Fibroblast of skin of abdomen (primary cell): ENCODE data around the gene MUL1.

ENCODE experiments used
- DNase-seq: peaks from one replicate; pipeline ENCODE4 v3.0.0-alpha.2; 2013

Gene MUL1

GRCh38 chr1:20484519-20485462, 23.2 kb downstream of the MUL1 start:
- DNase-seq, result no peak

DNA sequence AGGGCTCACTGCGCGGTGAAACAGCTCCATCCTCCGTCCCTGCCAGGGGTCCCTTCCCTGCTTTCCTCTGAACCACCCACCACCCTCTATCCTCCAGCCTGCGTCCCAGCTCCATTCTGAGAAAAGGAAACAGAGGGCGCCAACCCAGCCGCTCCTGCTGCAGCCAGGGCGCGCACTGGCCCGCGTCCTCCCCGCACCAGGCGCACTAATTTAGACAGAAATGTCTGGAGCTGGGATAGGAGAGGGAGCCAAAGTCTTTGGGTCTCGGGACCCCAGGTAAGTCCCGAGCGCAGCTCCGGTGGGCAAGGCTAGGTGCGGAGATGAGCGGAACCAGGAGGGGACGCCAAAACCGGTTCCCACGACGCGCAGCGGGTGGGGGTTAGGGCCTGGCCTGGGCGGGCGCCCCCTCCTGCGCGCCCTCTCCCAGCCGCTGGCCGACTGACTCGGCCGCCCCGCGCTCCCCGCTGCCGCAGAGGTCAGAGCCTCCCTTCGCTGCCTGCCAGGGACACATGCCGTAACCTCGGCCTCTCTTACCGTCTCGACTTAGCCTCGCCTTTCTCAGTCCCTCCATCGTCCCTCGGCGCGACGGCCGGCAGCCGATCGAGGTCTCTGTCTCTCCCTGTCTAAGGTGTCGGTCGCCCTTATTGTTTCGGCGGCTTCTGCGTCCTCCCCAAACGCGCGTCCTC, 24.0 kb downstream of the MUL1 start:
- peak; percentile 16 for DNase-seq

GRCh38 chr1:20483098-20483832, 24.7 kb downstream of the MUL1 start:
- no peak for DNase-seq

GRCh38 chr1:20481643-20482498, 26.1 kb downstream of the MUL1 start:
- DNase-seq, result no peak

DNA sequence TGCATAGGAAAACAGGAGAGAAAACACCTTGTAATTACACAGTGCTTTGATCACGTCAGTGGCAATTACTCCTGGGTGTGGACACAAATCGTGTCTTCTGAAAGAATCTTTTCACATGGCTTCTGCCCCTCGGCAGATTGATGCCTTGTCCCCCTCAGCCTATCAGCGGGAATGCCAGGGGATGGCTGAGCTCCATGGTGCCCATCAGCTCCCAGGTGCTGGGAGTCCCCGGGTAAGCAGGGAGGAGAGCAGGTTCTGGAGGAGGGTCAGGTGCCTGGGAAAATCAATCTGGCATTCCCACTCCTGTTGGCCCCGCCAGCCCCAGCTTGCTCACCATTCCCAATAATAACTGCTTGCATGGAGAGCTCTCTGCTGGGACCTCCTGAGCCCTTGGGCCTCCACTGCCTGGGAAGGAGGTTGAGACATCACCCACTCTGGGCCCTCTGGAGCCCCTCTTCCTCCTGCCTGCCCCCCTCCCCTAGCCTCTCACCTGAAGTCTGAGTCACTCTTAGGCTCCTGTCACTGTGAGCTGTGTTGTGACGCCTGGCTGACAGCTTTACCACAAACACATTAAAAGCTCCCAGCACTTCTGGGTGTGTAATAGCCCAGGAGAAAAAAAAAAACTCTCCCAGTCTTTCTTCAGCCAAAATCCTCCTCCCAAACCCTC, 26.9 kb downstream of the MUL1 start:
- peak; percentile 13 for DNase-seq

DNA sequence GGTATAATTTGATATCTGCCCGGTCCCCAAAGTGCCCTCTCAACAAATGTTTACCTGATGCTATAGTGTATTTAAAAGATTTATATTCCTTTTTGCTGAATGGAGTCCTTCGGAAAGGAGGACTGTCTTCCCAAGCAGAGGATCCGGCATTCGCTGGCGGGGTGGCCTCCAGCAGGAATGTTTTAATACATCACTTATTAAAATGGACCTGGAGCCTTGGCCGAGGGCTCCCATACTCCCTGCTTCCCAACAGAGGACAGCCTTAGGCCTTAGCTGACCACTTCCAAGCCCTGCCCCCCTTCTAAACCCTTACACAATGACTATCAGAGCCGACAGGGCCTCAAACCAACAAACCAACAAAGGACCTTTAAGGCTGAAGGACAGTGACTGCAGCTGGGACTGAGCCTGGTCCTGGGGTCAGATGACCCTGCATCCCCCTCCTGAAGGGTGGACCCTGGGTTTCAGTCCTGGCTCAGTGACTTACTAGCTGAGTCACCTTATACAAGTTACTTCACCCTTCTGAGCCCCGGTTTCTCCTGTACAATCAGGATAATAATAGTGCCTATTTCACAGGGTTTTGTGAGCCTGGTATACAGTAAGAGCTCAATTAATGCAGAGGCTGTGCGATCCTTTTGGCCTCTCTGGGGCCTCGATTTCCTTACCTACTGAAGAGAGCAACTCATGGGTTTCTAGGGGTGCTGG, 27.6 kb downstream of the MUL1 start:
- no peak for DNase-seq

DNA sequence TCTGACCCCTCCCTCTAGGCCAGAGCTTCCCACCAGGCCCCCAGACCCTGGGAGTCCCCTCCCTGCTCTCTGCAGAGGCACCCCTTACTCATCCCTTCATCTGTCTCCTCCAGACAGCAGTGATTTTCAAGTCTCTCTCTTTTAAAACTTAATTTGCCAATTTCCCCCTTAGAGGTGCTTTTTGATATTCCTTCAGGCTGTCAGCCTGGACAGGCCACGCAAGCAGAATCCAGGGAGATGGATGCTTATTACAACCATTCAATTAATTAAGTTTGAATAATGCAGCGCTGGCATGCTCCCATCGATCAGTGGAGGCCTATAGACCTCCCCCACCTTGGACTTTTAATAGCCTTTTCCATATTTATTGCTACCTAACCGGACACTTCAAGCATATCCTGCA, 28.1 kb downstream of the MUL1 start:
- no peak for DNase-seq

GRCh38 chr1:20478057-20478635, 29.8 kb downstream of the MUL1 start:
- DNase-seq, result no peak

GRCh38 chr1:20477348-20478056, 30.4 kb downstream of the MUL1 start:
- peak; percentile 56 for DNase-seq

DNA sequence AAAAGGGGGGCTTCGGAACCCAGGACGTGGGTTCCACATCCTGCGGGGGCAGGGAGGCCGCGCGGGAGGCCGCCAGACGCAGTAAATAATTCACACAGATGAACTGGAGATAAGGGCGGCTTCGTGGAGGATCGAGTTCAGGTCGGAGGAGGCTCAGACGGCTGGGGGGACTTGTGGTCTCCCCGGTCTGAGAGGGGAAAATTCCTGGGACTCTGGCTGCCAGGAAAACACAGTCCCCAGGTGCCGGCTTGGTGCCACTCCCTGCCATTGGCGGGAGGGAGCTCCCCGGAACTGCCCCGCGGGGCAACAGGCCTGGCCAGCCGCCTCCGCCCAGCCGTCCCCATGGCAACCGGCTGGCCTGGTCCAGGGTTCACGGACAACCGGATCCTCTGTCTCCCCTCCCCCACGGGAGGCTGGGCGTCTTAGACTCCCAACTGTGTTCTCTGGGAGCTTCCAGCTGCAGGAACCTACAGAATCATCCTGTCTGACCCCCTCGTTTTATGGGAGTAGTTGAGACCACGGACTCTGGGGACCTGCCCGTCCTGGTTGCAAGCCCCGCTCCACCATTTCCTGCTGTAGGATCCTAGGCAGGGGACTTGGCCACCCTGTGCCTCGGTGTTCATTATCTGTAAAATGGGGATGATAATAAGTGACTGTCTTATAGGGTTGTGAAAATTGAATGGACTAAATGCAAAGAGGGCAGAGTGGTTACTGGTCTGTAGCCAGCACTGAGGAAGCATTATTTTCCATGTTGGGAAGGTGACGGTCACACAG, 31.5 kb downstream of the MUL1 start:
- no peak for DNase-seq

DNA sequence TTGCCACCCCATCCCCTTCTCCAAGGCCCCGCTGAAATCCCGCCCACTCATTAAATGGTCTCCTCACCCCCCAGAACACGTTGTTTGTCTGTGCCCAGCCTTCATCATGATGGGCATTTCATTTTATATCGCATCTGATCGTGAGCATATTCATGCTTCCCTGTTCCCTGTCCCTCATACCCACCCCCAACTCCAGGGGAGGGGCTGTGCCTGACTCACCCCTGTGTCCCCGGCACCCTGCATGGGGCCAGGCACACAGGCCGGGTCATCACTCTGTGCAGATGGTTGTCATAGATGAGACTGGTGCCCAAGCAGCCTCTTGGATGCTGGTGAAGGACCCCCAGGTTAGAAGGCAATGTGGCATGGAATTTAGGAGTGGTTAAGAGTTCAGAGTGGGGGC, 33.0 kb downstream of the MUL1 start:
- DNase-seq, result no peak

GRCh38 chr1:20474333-20474975, 33.5 kb downstream of the MUL1 start:
- no peak for DNase-seq

DNA sequence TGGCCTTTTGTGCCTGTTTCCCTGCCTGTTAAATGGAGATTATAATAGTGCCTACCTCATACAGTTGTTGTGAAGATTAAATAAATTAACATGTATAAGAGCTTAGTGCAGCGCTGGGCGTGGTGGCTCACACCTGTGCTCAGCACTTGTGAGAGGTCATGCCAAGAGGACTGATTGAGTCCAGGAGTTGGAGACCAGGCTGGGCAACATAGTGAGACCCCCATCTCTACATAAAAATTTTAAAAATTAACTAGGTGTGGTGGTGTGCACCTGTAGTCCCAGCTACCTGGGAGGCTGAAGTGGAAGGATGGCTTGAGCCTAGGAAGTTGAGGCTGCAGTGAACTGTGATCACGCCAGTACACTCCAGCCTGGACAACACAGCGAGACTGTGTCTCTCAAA, 34.1 kb downstream of the MUL1 start:
- no peak for DNase-seq

DNA sequence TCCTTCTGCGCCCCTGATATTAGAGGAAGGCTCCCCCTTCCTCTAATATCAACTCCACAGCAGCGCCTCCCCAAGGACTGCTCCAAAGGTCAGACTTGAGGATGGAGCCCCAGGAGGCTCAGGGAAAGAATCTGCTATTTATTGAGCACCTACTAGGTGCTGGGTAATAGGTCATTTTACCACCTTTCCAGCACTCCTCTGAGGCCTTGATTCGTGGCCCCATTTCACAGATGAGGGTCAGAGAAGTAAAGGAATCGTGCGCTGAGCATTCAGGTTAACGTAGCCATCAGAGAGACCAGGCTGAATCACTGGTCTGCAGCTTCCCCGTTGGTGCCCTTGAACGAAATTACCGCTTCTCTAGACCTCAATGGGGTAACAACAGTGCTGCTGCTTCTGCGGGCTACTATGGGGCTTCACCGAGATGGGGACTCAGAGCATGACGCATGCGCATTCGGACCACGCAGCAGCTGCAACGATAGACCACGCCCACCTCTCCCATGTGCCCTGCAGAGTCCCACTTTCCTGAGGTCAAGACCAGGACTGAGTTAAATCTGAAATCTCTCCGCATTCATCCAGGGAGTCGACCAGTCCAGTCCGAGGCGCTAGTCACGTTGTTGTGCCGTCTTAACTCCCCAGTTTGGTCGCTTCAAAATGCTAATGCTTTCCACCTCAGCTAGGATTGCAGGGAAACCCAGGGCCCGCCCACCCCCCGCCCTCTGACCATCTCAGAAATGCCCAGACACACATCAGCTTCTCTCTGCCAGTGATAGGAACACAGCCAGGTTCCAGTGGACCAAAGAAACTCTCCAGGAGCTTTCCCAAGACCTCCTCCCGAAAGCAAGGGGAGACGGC, 34.9 kb downstream of the MUL1 start:
- peak; percentile 49 for DNase-seq

DNA sequence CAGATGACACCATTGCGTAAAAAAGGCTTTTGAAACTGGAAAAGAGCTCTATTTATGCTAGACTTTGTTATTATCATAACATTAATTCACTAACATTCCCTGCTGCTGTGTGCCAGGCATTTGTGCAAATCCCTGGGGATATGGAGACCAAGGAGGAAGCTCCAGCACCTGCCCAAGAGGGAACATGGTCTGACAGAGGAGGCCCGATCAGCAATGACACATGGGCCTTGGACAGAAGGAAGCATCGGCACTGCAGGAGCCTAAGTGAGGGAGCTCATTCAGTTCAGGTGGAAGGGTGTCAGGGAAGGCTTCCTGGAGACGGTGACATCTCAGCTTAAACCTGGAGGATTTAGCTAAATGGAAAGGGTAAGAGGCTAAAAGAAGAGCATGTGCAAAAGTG, 35.8 kb downstream of the MUL1 start:
- no peak for DNase-seq

GRCh38 chr1:20470194-20470593, 37.8 kb downstream of the MUL1 start:
- no peak for DNase-seq

DNA sequence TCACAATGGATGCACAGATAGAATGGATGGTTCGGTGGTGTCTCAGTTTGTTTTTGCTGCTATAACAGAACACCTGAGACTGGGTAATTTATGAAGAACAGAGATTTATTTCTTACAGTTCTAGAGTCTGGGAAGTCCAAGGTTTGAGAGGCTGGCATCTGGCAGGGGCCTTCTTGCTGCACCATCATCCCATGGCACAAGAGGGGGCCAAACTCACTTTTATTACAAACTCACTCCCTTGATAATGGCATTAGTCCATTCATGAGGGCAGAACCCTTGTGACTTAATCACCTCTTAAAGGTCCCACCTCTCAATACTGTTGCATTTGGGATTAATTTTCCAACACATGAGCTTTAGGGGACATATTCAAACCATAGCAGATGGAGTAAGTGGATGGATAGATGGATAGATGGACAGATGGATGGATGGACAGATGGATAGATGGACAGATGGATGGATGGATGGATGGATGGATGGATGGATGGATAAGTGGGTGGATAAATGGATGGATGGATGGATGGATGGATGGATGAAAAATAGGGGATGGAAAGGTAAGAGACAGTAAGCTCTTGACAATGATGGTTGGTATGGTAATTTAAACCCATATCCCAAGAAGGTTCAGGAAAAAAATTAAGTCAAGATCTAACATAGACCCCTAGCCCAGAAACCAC, 38.4 kb downstream of the MUL1 start:
- no peak for DNase-seq
